Peyer's patch (tissue), 4 donors: ENCODE measurements around the gene NDUFA13. TPM values are rescaled to one million over a fixed set of nuclear protein-coding genes. Genes with fewer than 3 reads are reported as not detected.

Experiments
- DNase-seq, 3 donors: peaks; one replicate each; pipeline ENCODE4 v3.0.0-alpha.2; 2017 to 2019
- H3K27ac ChIP-seq, 4 donors: fragments of 200-600 bp; sonication (generic); one replicate each; pipeline ENCODE4 v1.5.1; 2016 to 2019
- H3K27me3 ChIP-seq, 2 donors: fragments of 200-600 bp; sonication (generic); one replicate each; pipeline ENCODE4 v1.5.1; 2019
- H3K36me3 ChIP-seq, 3 donors: fragments of 200-600 bp; sonication (generic); one replicate each; pipeline ENCODE4 v1.5.1; 2016 to 2019
- H3K4me1 ChIP-seq, 4 donors: fragments of 200-600 bp; sonication (generic); one replicate each; pipeline ENCODE4 v1.5.1; 2016 to 2019
- H3K4me3 ChIP-seq, 4 donors: fragments of 200-600 bp; sonication (generic); 1 replicate in 3 of 4; 2 replicates in 1 of 4; pipeline ENCODE4 v1.5.1; 2016 to 2019; ENCODE audit warnings: mild to moderate bottlenecking in 1 of 4
- H3K9me3 ChIP-seq, 4 donors: fragments of 200-600 bp; sonication (generic); one replicate each; pipeline ENCODE4 v1.5.1; 2016 to 2019; ENCODE audit warnings: mild to moderate bottlenecking in 1 of 4
- CTCF ChIP-seq, 6 experiments: fragments of 450-650 bp in 4 of 6; fragments of 200-600 bp in 2 of 6; sonication (generic) in 1 of 6; IDR thresholded peaks; one replicate each; pipeline ENCODE4 v1.5.1; 2017 to 2019; ENCODE audit warnings: antibody characterized with exemption in 6 of 6, mild to moderate bottlenecking in 3 of 6, moderate library complexity in 1 of 6
- POLR2A ChIP-seq, 2 donors: fragments of 450-650 bp; IDR thresholded peaks; one replicate each; pipeline ENCODE4 v1.5.1; 2017; ENCODE audit warnings: antibody characterized with exemption in 2 of 2, mild to moderate bottlenecking in 2 of 2, moderate library complexity in 2 of 2
- total RNA-seq, 4 donors: library from RNA; depleted of rRNA; stranded (reverse); fragments of >200 nt; gene quantifications; one replicate each; pipeline ENCODE4 v1.1.0, GENCODE V29; 2016

Gene NDUFA13
- total RNA-seq, 4 donors from 2014 or later: 40.7 to 188 (median 126) TPM

GRCh38 chr19:19482809-19483596 lies 33.0 kb upstream of the NDUFA13 start:
- no peak for DNase-seq
- H3K9me3 ChIP-seq: no peaks in the 10 kb centered on the region
- TF ChIP-seq CTCF (IDR thresholded peaks at IDR 0.05) (no peak), POLR2A (IDR thresholded peaks at IDR 0.05) (no peak)
- peaks cover 0 to 23% (median 4%) of the 10 kb centered on the region in 4 donors for H3K4me1 ChIP-seq
- H3K4me3 ChIP-seq: no peak overlapping the region
- H3K36me3 ChIP-seq: peaks cover 0 to 22% (median 0%) of the 10 kb centered on the region in 3 donors
- no peaks in the 10 kb centered on the region for H3K27me3 ChIP-seq
- no peak overlapping the region for H3K27ac ChIP-seq

GRCh38 chr19:19485161-19485997 lies 30.6 kb upstream of the NDUFA13 start:
- Histone ChIP-seq H3K4me1 (peaks cover 16 to 47% (median 24%) of the 10 kb centered on the region in 4 donors), H3K27me3 (no peaks in the 10 kb centered on the region), H3K9me3 (no peaks in the 10 kb centered on the region), H3K4me3 (no peak overlapping the region), H3K27ac (peak overlapping the region in 1 of 4 donors; percentile 42), H3K36me3 (peaks cover 0 to 22% (median 0%) of the 10 kb centered on the region in 3 donors)
- peak in 1 of 3 donors; percentile 34 for DNase-seq
- TF ChIP-seq CTCF (IDR thresholded peaks at IDR 0.05) (no peak), POLR2A (IDR thresholded peaks at IDR 0.05) (no peak)

- TF ChIP-seq CTCF (IDR thresholded peaks at IDR 0.05) (no peak), POLR2A (IDR thresholded peaks at IDR 0.05) (no peak)
- Histone ChIP-seq H3K36me3 (peaks cover 0 to 22% (median 0%) of the 10 kb centered on the region in 3 donors), H3K27me3 (no peaks in the 10 kb centered on the region), H3K4me1 (peaks cover 16 to 51% (median 24%) of the 10 kb centered on the region in 4 donors), H3K4me3 (no peak overlapping the region), H3K9me3 (no peaks in the 10 kb centered on the region), H3K27ac (no peak overlapping the region)
- no peak for DNase-seq
These were observed 30.1 kb upstream of the NDUFA13 start for GRCh38 chr19:19485998-19486290.

GRCh38 chr19:19486343-19487076 lies 29.5 kb upstream of the NDUFA13 start:
- Histone ChIP-seq H3K9me3 (no peaks in the 10 kb centered on the region), H3K27me3 (no peaks in the 10 kb centered on the region), H3K36me3 (peaks cover 0 to 20% (median 0%) of the 10 kb centered on the region in 3 donors), H3K27ac (peak overlapping the region in 1 of 4 donors; percentile 88), H3K4me1 (peaks cover 16 to 51% (median 24%) of the 10 kb centered on the region in 4 donors), H3K4me3 (no peak overlapping the region)
- TF ChIP-seq CTCF (IDR thresholded peaks at IDR 0.05) (no peak), POLR2A (IDR thresholded peaks at IDR 0.05) (no peak)
- no peak for DNase-seq
